Liver (tissue), 9 donors: ENCODE measurements around the gene KCNIP4. TPM values are rescaled to one million over a fixed set of nuclear protein-coding genes. Genes with fewer than 3 reads are reported as not detected.

Experiments
- DNase-seq: peaks from one replicate; pipeline ENCODE4 v3.0.0-alpha.2; 2017; ENCODE audit warnings: low spot score
- H3K27ac ChIP-seq, 2 donors: one replicate each; pipeline ENCODE4 v1.7.0; 2013; ENCODE audit warnings: inconsistent platforms in 2 of 2, low read length in 2 of 2, control low read depth in 1 of 2, low read depth in 1 of 2, mild to moderate bottlenecking in 1 of 2
- H3K27me3 ChIP-seq, 4 donors: one replicate each; pipeline versions ENCODE4 v1.6.1 to v1.7.0; 2013; ENCODE audit warnings: low read length in 3 of 4, inconsistent platforms in 1 of 4, mild to moderate bottlenecking in 1 of 4, moderate library complexity in 1 of 4; ENCODE audit not compliant: control insufficient read depth in 4 of 4, insufficient read depth in 4 of 4
- H3K36me3 ChIP-seq, 4 donors: one replicate each; pipeline versions ENCODE4 v1.6.1 to v1.7.0; 2013; ENCODE audit warnings: low read length in 3 of 4, mild to moderate bottlenecking in 3 of 4, low read depth in 1 of 4, moderate library complexity in 1 of 4; ENCODE audit not compliant: control insufficient read depth in 4 of 4, insufficient read depth in 3 of 4
- H3K4me1 ChIP-seq, 4 donors: one replicate each; pipeline versions ENCODE4 v1.6.1 to v1.7.0; 2013; ENCODE audit warnings: low read length in 3 of 4, mild to moderate bottlenecking in 3 of 4, moderate library complexity in 1 of 4; ENCODE audit not compliant: control insufficient read depth in 4 of 4, insufficient read depth in 4 of 4
- H3K4me3 ChIP-seq, 3 donors: one replicate each; pipeline versions ENCODE4 v1.6.1 to v1.7.0; 2013; ENCODE audit warnings: low read length in 3 of 3, control low read depth in 1 of 3, low read depth in 1 of 3, mild to moderate bottlenecking in 1 of 3
- H3K9ac ChIP-seq, 2 donors: one replicate each; pipeline ENCODE4 v1.7.0; 2013; ENCODE audit warnings: low read length in 2 of 2, mild to moderate bottlenecking in 2 of 2, moderate library complexity in 2 of 2, control low read depth in 1 of 2, low read depth in 1 of 2
- H3K9me3 ChIP-seq, 4 donors: one replicate each; pipeline versions ENCODE4 v1.6.1 to v1.7.0; 2013; ENCODE audit warnings: low read length in 3 of 4; ENCODE audit not compliant: control insufficient read depth in 4 of 4
- CTCF ChIP-seq: fragments of 150-350 bp; IDR thresholded peaks from 2 replicates; pipeline ENCODE4 v1.5.1; 2017; ENCODE audit warnings: improper control_type of control experiment, low read depth, low read length; ENCODE audit not compliant: missing input control
- EGR1 ChIP-seq, 2 donors: IDR thresholded peaks; 2 replicates each; pipeline ENCODE4 v1.6.1; 2016 to 2018; ENCODE audit warnings: antibody characterized with exemption in 2 of 2, low read depth in 2 of 2
- FOXA1 ChIP-seq: IDR thresholded peaks from 2 replicates; pipeline ENCODE4 v1.6.1; 2016; ENCODE audit warnings: antibody characterized with exemption
- FOXA2 ChIP-seq: IDR thresholded peaks from 2 replicates; pipeline ENCODE4 v1.6.1; 2016; ENCODE audit warnings: antibody characterized with exemption
- GABPA ChIP-seq, 2 donors: IDR thresholded peaks in 1 of 2; conservative IDR thresholded peaks in 1 of 2; 2 replicates each; pipeline ENCODE4 v1.6.1; 2016; ENCODE audit warnings: antibody characterized with exemption in 2 of 2, mild to moderate bottlenecking in 1 of 2, moderate library complexity in 1 of 2
- HNF4G ChIP-seq: IDR thresholded peaks from 2 replicates; pipeline ENCODE4 v1.6.1; 2016; ENCODE audit warnings: antibody characterized with exemption
- JUND ChIP-seq, 2 donors: IDR thresholded peaks; 2 replicates each; pipeline ENCODE4 v1.6.1; 2016; ENCODE audit warnings: antibody characterized with exemption in 2 of 2
- MAX ChIP-seq: IDR thresholded peaks from 2 replicates; pipeline ENCODE4 v1.6.1; 2016; ENCODE audit warnings: antibody characterized with exemption
- NR2F2 ChIP-seq: IDR thresholded peaks from 2 replicates; pipeline ENCODE4 v1.6.1; 2016; ENCODE audit warnings: antibody characterized with exemption
- RAD21 ChIP-seq, 2 donors: IDR thresholded peaks; 2 replicates each; pipeline ENCODE4 v1.6.1; 2016; ENCODE audit warnings: antibody characterized with exemption in 2 of 2, mild to moderate bottlenecking in 2 of 2
- REST ChIP-seq: IDR thresholded peaks from 2 replicates; pipeline ENCODE4 v1.6.1; 2016; ENCODE audit warnings: antibody characterized with exemption, mild to moderate bottlenecking
- RXRA ChIP-seq, 2 donors: IDR thresholded peaks; 2 replicates each; pipeline ENCODE4 v1.6.1; 2017 to 2018; ENCODE audit warnings: antibody characterized with exemption in 2 of 2, mild to moderate bottlenecking in 1 of 2
- SP1 ChIP-seq: IDR thresholded peaks from 2 replicates; pipeline ENCODE4 v1.6.1; 2018; ENCODE audit warnings: antibody characterized with exemption, mild to moderate bottlenecking
- YY1 ChIP-seq: IDR thresholded peaks from 2 replicates; pipeline ENCODE4 v1.6.1; 2016; ENCODE audit warnings: antibody characterized with exemption, mild to moderate bottlenecking
- ZBTB33 ChIP-seq: IDR thresholded peaks from 2 replicates; pipeline ENCODE4 v1.6.1; 2016; ENCODE audit warnings: antibody characterized with exemption
- WGBS: extraction: QIAGEN DNeasy Blood & Tissue Kit; methylation state at CpG from one replicate; pipeline ENCODE4 v1.1.7; 2013; 5-methylcytosine and 5-hydroxymethylcytosine counted together
- polyA plus RNA-seq, 2 donors: library from polyadenylated mRNA; stranded (reverse) in 1 of 2; unstranded in 1 of 2; fragments of 200-250 nt in 1 of 2; fragments of >200 nt in 1 of 2; fragmentation: Nextera tagmentation in 1 of 2; extraction: Ambion mirVana in 1 of 2; gene quantifications; one replicate each; pipeline versions ENCODE4 v1.2.1 to v1.2.3, GENCODE V29; 2013 to 2015
- total RNA-seq, 2 donors: library from RNA; depleted of rRNA; stranded (reverse); fragments of >200 nt; gene quantifications; one replicate each; pipeline ENCODE4 v1.2.3, GENCODE V29; 2014
- donor health status: healthy.
- donor health status: healthy.
- donor health status: healthy.
- donor health status: healthy.
- donor health status: healthy.

The KCNIP4 gene
- total and polyA plus RNA-seq, 4 donors = 0.08 to 0.14 TPM; not detected in 2

- Histone ChIP-seq H3K9ac (no peak overlapping the region), H3K4me3 (no peak overlapping the region), H3K27ac (no peak overlapping the region), H3K9me3 (peaks cover 0 to 4% (median 0%) of the 10 kb centered on the region in 4 donors), H3K36me3 (no peaks in the 10 kb centered on the region), H3K27me3 (no peaks in the 10 kb centered on the region), H3K4me1 (no peaks in the 10 kb centered on the region)
- DNase-seq = no peak
- WGBS = 66% methylated on average over 2 of the region's 2 CpGs
- TF ChIP-seq FOXA2 (no peak), NR2F2 (no peak), JUND (IDR thresholded peaks at IDR 0.05) (no peak), FOXA1 (no peak), EGR1 (IDR thresholded peaks at IDR 0.05; ENCODE audit: low read depth in 2 of 2) (no peak), SP1 (no peak), YY1 (no peak), RAD21 (IDR thresholded peaks at IDR 0.05) (no peak)
These were observed 1066.9 kb downstream of the KCNIP4 start for GRCh38 chr4:20881658-20882057.

GRCh38 chr4:20878806-20879205, 1069.8 kb downstream of the KCNIP4 start:
- H3K27me3 ChIP-seq = no peaks in the 10 kb centered on the region
- no peak for TF ChIP-seq MAX
- no peak for TF ChIP-seq GABPA (IDR thresholded peaks at IDR 0.05 in 1 of 2, conservative IDR thresholded peaks at IDR 0.05 in 1 of 2)
- TF ChIP-seq RAD21 (IDR thresholded peaks at IDR 0.05) = no peak
- TF ChIP-seq REST = no peak
- no peak for TF ChIP-seq SP1
- TF ChIP-seq NR2F2 = no peak
- no peak for TF ChIP-seq YY1
- TF ChIP-seq EGR1 (IDR thresholded peaks at IDR 0.05; ENCODE audit: low read depth in 2 of 2) = no peak
- TF ChIP-seq RXRA (IDR thresholded peaks at IDR 0.05) = no peak
- TF ChIP-seq ZBTB33 = no peak
- no peak for TF ChIP-seq HNF4G
- TF ChIP-seq CTCF = no peak
- no peak for TF ChIP-seq FOXA1
- no peak overlapping the region for H3K4me3 ChIP-seq
- no peak overlapping the region for H3K27ac ChIP-seq
- H3K36me3 ChIP-seq = no peaks in the 10 kb centered on the region
- DNase-seq = no peak
- 66% methylated on average over 5 of the region's 5 CpGs for WGBS
- no peaks in the 10 kb centered on the region for H3K4me1 ChIP-seq
- H3K9me3 ChIP-seq = peaks cover 0 to 4% (median 0%) of the 10 kb centered on the region in 4 donors
- H3K9ac ChIP-seq = no peak overlapping the region
